SK-N-SH (cell line): ENCODE data around the gene CYP4B1. TPM values are rescaled to one million over a fixed set of nuclear protein-coding genes. Genes with fewer than 3 reads are reported as not detected.

Experiments used
- CTCF ChIA-PET: fragments of 300-600, 350-600 bp; formaldehyde crosslinking; extraction: SDS; loops from one replicate; lab custom pipeline; 2021; lab: Yijun Ruan, JAX
- POLR2A ChIA-PET: fragments of 350-600 bp; sonication (Branson Sonifier 250); formaldehyde crosslinking; extraction: SDS; loops from one replicate; lab custom pipeline; 2020; ENCODE audit warnings: antibody characterized with exemption, inconsistent platforms; lab: Yijun Ruan, JAX
- DNase-seq: peaks from one replicate; pipeline ENCODE4 v3.0.0; 2012
- H2AFZ ChIP-seq: fragments of 200-600 bp; sonication (generic); 2 replicates; pipeline ENCODE4 v1.8.1; 2016; ENCODE audit warnings: antibody characterized with exemption, mild to moderate bottlenecking, low read depth
- H3F3A ChIP-seq: fragments of 200-600 bp; sonication (generic); replicated peaks from 2 replicates; pipeline ENCODE3; 2016; ENCODE audit warnings: antibody characterized with exemption, mild to moderate bottlenecking; ENCODE audit not compliant: insufficient read depth
- H3K27ac ChIP-seq, 2 experiments: fragments of 200-500 bp in 1 of 2; fragments of 200-600 bp in 1 of 2; sonication (Bioruptor generic) in 1 of 2; sonication (generic), shearing (Covaris generic) in 1 of 2; 2 replicates each; pipeline versions ENCODE4 v1.5.1 to v1.6.1; 2014 to 2016; ENCODE audit warnings: low read depth in 2 of 2, inconsistent platforms in 1 of 2, low read length in 1 of 2, mild to moderate bottlenecking in 1 of 2, mixed read lengths in 1 of 2
- H3K27me3 ChIP-seq: fragments of 200-600 bp; sonication (generic), shearing (Covaris generic); 2 replicates; pipeline ENCODE4 v1.6.1; 2016; ENCODE audit warnings: mixed run types; ENCODE audit not compliant: insufficient read depth
- H3K36me3 ChIP-seq, 2 experiments: fragments of 200-500 bp in 1 of 2; fragments of 200-600 bp in 1 of 2; sonication (Bioruptor generic) in 1 of 2; sonication (generic) in 1 of 2; replicated peaks in 1 of 2; 2 replicates each; pipeline versions ENCODE3 to v1.5.1; 2014 to 2016; ENCODE audit warnings: low read length in 1 of 2, mild to moderate bottlenecking in 1 of 2; ENCODE audit not compliant: insufficient read depth in 2 of 2, control insufficient read depth in 1 of 2
- H3K4me1 ChIP-seq, 2 experiments: fragments of 200-500 bp in 1 of 2; fragments of 200-600 bp in 1 of 2; sonication (Bioruptor generic) in 1 of 2; sonication (generic), shearing (Covaris generic) in 1 of 2; 2 replicates each; pipeline versions ENCODE4 v1.5.1 to v1.6.1; 2014 to 2016; ENCODE audit warnings: low read depth in 1 of 2, low read length in 1 of 2, mixed run types in 1 of 2; ENCODE audit not compliant: insufficient read depth in 2 of 2, control insufficient read depth in 1 of 2
- H3K4me2 ChIP-seq: fragments of 200-600 bp; sonication (generic), shearing (Covaris generic); 2 replicates; pipeline ENCODE4 v1.6.1; 2017; ENCODE audit warnings: mixed run types
- H3K4me3 ChIP-seq, 2 experiments: fragments of 200-500 bp in 1 of 2; fragments of 200-600 bp in 1 of 2; sonication (Bioruptor generic) in 1 of 2; sonication (generic), shearing (Covaris generic) in 1 of 2; 2 replicates each; pipeline versions ENCODE4 v1.5.1 to v1.8.1; 2014 to 2016; ENCODE audit warnings: low read depth in 2 of 2, inconsistent platforms in 1 of 2, low read length in 1 of 2, mild to moderate bottlenecking in 1 of 2, mixed read lengths in 1 of 2, moderate library complexity in 1 of 2
- H3K79me2 ChIP-seq: fragments of 200-600 bp; sonication (generic); 2 replicates; pipeline ENCODE4 v1.8.1; 2017; ENCODE audit warnings: mild to moderate bottlenecking; ENCODE audit not compliant: insufficient read depth
- H3K9ac ChIP-seq: fragments of 200-600 bp; sonication (generic); 2 replicates; pipeline ENCODE4 v1.6.1; 2017; ENCODE audit warnings: mixed run types
- H3K9me2 ChIP-seq: fragments of 200-600 bp; sonication (generic); 2 replicates; pipeline ENCODE4 v1.6.1; 2017; ENCODE audit warnings: mixed run types
- H3K9me3 ChIP-seq: fragments of 200-600 bp; sonication (generic); 2 replicates; pipeline ENCODE4 v1.6.1; 2017; ENCODE audit warnings: mixed run types, mild to moderate bottlenecking, moderate library complexity
- H4K20me1 ChIP-seq: fragments of 200-600 bp; sonication (generic); 2 replicates; pipeline ENCODE4 v1.6.1; 2017; ENCODE audit warnings: mild to moderate bottlenecking, mixed run types; ENCODE audit not compliant: insufficient read depth
- EP300 ChIP-seq, 2 experiments: IDR thresholded peaks; 2 replicates each; pipeline versions ENCODE4 v1.4.0 to v1.6.1; 2012; ENCODE audit warnings: borderline replicate concordance in 1 of 2, low read depth in 1 of 2, low read length in 1 of 2
- FOSL2 ChIP-seq: IDR thresholded peaks from 2 replicates; pipeline ENCODE4 v1.4.0; 2012; ENCODE audit warnings: low read depth, mild to moderate bottlenecking, moderate library complexity, borderline replicate concordance
- GATA2 ChIP-seq: sonication (generic); formaldehyde crosslinking; IDR thresholded peaks from 2 replicates; pipeline ENCODE4 v1.5.0; 2020; ENCODE audit warnings: mild to moderate bottlenecking, missing genetic modification reagents
- MXI1 ChIP-seq: IDR thresholded peaks from 2 replicates; pipeline ENCODE4 v1.6.1; 2012; ENCODE audit warnings: mild to moderate bottlenecking, low read depth, low read length, improper control_type of control experiment
- RAD21 ChIP-seq: IDR thresholded peaks from 2 replicates; pipeline ENCODE4 v1.6.1; 2012; ENCODE audit warnings: mild to moderate bottlenecking, low read length
- REST ChIP-seq: IDR thresholded peaks from 2 replicates; pipeline ENCODE4 v1.6.1; 2012; ENCODE audit warnings: mild to moderate bottlenecking, low read depth, low read length, moderate library complexity
- RXRA ChIP-seq: IDR thresholded peaks from 2 replicates; pipeline ENCODE4 v1.4.0; 2012; ENCODE audit warnings: low read depth, mild to moderate bottlenecking, borderline replicate concordance
- TAF1 ChIP-seq: IDR thresholded peaks from 2 replicates; pipeline ENCODE4 v1.6.1; 2012; ENCODE audit warnings: low read depth, mild to moderate bottlenecking, low read length, moderate library complexity, borderline replicate concordance
- TCF12 ChIP-seq: IDR thresholded peaks from 2 replicates; pipeline ENCODE4 v1.4.0; 2012
- TEAD4 ChIP-seq: IDR thresholded peaks from 2 replicates; pipeline ENCODE4 v1.4.0; 2012; ENCODE audit warnings: mild to moderate bottlenecking, borderline replicate concordance; ENCODE audit not compliant: insufficient read depth
- USF2 ChIP-seq: fragments of 150-350 bp; IDR thresholded peaks from 2 replicates; pipeline ENCODE4 v1.6.1; 2017; ENCODE audit warnings: antibody characterized with exemption, low read length, low read depth, borderline replicate concordance
- polyA plus RNA-seq, 3 experiments: library from polyadenylated mRNA; depleted of rRNA; stranded (reverse); fragments of >200 nt; gene quantifications; 2 replicates each; pipeline ENCODE4 v1.2.3, GENCODE V29; 2012
- TF ChIP-seq, protein P1 (sequence below): fragments of 150-350 bp; IDR thresholded peaks from 2 replicates; pipeline ENCODE4 v1.6.1; 2016; ENCODE audit warnings: mild to moderate bottlenecking, low read depth, low read length
- TF ChIP-seq, protein P2 (sequence below): IDR thresholded peaks from 2 replicates; pipeline ENCODE4 v1.4.0; 2012; ENCODE audit warnings: low read depth, borderline replicate concordance
- TF ChIP-seq, protein P3 (sequence below): IDR thresholded peaks from 2 replicates; pipeline ENCODE4 v1.4.0; 2012; ENCODE audit warnings: low read depth
- TF ChIP-seq, protein P4 (sequence below): fragments of 200-600 bp; sonication (generic); IDR thresholded peaks from 2 replicates; pipeline ENCODE4 v1.6.1; 2017; ENCODE audit warnings: antibody characterized with exemption, mild to moderate bottlenecking, moderate library complexity

CYP4B1 gene
- polyA plus RNA-seq, 1 of the 3 experiments (the other 2 are of a cell fraction): not detected

DNA sequence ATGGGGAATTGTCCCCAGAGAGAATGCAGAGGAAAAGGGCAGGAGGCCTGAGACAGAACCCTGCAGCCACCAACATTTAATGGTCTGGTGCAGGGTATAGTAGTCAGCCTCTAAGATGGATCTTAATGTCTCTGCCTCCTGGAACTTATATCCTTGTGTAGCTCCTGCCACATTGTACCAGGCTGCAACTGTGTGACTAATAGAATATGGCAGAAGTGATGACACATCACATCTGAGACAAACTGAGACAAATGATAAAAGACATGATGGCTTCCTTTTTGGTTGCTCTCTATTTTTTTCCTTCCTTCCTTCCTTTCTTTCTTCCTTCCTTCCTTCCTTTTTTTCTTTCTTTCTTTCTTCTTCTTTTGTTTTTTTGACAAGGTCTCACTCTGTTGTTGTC lies 37.1 kb upstream of the CYP4B1 start:
- Histone ChIP-seq H3K4me2 (no peak overlapping the region), H3K36me3 (no peaks in the 10 kb centered on the region), H3F3A (no peaks in the 10 kb centered on the region), H3K27ac (no peak overlapping the region), H3K9ac (no peak overlapping the region), H4K20me1 (no peaks in the 10 kb centered on the region), H2AFZ (no peak overlapping the region), H3K9me3 (no peaks in the 10 kb centered on the region), H3K79me2 (no peaks in the 10 kb centered on the region), H3K9me2 (no peaks in the 10 kb centered on the region), H3K4me1 (peaks cover 0 to 5% of the 10 kb centered on the region in 2 experiments; a peak in 1 of 4 replicates), H3K27me3 (peaks cover 5% of the 10 kb centered on the region; the same call in 1 of the 2 replicates), H3K4me3 (no peak overlapping the region)
- no peak for TF ChIP-seq TEAD4
- no peak for TF ChIP-seq TAF1
- TF ChIP-seq, protein P1, sequence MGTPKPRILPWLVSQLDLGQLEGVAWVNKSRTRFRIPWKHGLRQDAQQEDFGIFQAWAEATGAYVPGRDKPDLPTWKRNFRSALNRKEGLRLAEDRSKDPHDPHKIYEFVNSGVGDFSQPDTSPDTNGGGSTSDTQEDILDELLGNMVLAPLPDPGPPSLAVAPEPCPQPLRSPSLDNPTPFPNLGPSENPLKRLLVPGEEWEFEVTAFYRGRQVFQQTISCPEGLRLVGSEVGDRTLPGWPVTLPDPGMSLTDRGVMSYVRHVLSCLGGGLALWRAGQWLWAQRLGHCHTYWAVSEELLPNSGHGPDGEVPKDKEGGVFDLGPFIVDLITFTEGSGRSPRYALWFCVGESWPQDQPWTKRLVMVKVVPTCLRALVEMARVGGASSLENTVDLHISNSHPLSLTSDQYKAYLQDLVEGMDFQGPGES: no peak
- no peak for TF ChIP-seq USF2
- TF ChIP-seq RXRA: no peak
- TF ChIP-seq RAD21: no peak
- no peak for TF ChIP-seq MXI1
- TF ChIP-seq GATA2 (CRISPR knock-in tag): no peak
- TF ChIP-seq FOSL2: no peak
- TF ChIP-seq REST: no peak
- no peak for TF ChIP-seq EP300 (IDR thresholded peaks at IDR 0.05; ENCODE audit: borderline replicate concordance in 1 of 2, low read depth in 1 of 2, low read length in 1 of 2)
- no peak for TF ChIP-seq TCF12
- TF ChIP-seq, protein P2, sequence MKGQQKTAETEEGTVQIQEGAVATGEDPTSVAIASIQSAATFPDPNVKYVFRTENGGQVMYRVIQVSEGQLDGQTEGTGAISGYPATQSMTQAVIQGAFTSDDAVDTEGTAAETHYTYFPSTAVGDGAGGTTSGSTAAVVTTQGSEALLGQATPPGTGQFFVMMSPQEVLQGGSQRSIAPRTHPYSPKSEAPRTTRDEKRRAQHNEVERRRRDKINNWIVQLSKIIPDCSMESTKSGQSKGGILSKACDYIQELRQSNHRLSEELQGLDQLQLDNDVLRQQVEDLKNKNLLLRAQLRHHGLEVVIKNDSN: no peak
- TF ChIP-seq, protein P3, sequence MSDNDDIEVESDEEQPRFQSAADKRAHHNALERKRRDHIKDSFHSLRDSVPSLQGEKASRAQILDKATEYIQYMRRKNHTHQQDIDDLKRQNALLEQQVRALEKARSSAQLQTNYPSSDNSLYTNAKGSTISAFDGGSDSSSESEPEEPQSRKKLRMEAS: no peak
- TF ChIP-seq, protein P4, sequence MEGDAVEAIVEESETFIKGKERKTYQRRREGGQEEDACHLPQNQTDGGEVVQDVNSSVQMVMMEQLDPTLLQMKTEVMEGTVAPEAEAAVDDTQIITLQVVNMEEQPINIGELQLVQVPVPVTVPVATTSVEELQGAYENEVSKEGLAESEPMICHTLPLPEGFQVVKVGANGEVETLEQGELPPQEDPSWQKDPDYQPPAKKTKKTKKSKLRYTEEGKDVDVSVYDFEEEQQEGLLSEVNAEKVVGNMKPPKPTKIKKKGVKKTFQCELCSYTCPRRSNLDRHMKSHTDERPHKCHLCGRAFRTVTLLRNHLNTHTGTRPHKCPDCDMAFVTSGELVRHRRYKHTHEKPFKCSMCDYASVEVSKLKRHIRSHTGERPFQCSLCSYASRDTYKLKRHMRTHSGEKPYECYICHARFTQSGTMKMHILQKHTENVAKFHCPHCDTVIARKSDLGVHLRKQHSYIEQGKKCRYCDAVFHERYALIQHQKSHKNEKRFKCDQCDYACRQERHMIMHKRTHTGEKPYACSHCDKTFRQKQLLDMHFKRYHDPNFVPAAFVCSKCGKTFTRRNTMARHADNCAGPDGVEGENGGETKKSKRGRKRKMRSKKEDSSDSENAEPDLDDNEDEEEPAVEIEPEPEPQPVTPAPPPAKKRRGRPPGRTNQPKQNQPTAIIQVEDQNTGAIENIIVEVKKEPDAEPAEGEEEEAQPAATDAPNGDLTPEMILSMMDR: no peak
- ChIA-PET POLR2A (no interaction called here), CTCF (no interaction called here)
- DNase-seq: no peak
